Tibial nerve (tissue), 3 donors: Measurements from ENCODE around the gene APOBEC3B.
"Not testable (repeated sequence)": the region's sequence is repeated elsewhere in the genome, so short reads cannot be mapped to it uniquely, and the experiment has no call there.

Source experiments
- CTCF ChIP-seq, 5 experiments: fragments of 200-600 bp in 3 of 5; fragments of 450-650 bp in 2 of 5; sonication (generic) in 3 of 5; IDR thresholded peaks; one replicate each; pipeline ENCODE4 v1.5.1; 2016 to 2019; ENCODE audit warnings: antibody characterized with exemption in 5 of 5, mild to moderate bottlenecking in 3 of 5, moderate library complexity in 2 of 5
- POLR2A ChIP-seq, 2 donors: fragments of 450-650 bp; IDR thresholded peaks; one replicate each; pipeline ENCODE4 v1.6.1; 2017; ENCODE audit warnings: antibody characterized with exemption in 2 of 2, mild to moderate bottlenecking in 2 of 2, moderate library complexity in 2 of 2

- TF ChIP-seq CTCF, POLR2A (IDR thresholded peaks at IDR 0.05): not testable (repeated sequence)
These were observed 32.6 kb downstream of the APOBEC3B start for GRCh38 chr22:39014723-39015121.
